Measurements from ENCODE around the gene EXOG. TPM values are rescaled to one million over a fixed set of nuclear protein-coding genes. Genes with fewer than 3 reads are reported as not detected.

Gene EXOG
- polyA plus RNA-seq, 3 donors: 11.4 to 16.0 (median 11.5) TPM

DNA sequence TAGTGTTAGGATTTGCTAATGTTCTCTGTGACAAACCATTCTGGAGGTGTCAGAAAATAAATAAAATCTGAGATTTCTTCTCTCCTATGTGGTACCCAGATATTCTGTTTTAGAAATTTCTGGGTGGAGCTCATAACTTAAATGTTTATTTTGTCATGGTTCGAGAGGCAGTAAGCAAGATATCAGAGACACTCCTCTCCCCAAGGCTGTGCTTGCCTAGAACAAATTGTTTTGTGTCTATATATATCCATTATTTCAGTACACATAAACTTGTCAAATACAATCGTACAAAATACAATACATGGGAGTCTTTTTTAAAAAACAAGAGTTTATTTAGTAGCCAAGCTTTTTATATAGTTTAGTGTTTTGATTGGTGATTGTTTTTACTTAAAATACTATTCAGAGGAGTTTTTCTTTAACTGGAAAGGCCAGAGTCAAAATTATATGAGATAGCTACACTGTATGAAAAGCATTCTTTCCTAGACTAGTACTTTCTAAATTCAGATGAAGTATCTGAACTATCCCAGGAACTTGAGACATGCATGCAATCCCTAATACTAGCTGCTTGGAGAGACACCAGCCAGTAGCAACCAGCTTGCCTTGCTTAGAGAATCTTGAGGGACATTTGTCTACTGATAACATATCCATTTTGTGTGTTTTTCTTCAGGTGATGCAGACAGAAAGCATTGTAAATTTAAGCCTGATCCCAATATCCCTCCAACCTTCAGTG, 4.7 kb downstream of the EXOG start:
- no peak for DNase-seq (ENCODE audit: low read depth in 3 of 3, low spot score in 2 of 3)

GRCh38 chr3:38507120-38507519, 11.0 kb downstream of the EXOG start:
- DNase-seq (ENCODE audit: low read depth in 3 of 3, low spot score in 2 of 3): no peak

DNA sequence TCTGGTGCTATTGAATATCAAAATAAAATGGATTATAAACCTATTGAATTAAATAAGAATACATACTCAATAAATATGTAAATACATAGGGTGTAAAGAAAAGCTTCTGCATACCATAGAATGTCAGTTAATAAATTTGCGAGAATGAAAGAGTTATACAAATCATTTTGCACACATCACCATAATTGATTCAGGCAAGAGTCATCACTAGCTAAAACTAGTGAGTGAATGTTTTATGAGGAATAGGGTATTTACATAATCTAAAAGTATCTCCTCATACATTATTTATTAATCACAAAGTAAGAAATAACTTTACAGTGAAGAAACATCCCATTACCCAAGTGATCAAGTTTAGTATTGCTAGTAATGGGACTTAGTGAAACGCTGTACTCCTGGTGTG, 13.6 kb downstream of the EXOG start:
- no peak for DNase-seq (ENCODE audit: low read depth in 3 of 3, low spot score in 2 of 3)

DNA sequence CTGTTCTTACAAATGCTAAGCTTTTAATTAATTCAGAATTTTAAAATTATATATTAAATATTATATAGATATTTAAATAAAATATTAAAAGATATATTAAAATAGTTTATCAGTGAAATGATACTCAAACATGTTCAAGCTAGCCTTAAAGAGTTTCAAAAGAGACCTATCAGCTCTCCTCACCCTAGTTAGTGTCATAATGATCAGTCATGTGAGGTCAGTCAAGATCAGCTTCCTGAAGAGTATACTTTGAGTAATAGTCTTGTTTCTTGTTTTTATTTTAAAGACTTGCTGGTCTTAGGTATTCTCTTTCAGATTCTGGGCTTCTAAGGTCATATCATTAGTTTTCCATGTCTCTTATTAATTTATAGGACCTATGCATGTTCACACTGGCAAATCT, 14.5 kb downstream of the EXOG start:
- DNase-seq (ENCODE audit: low read depth in 3 of 3, low spot score in 2 of 3): no peak

DNA sequence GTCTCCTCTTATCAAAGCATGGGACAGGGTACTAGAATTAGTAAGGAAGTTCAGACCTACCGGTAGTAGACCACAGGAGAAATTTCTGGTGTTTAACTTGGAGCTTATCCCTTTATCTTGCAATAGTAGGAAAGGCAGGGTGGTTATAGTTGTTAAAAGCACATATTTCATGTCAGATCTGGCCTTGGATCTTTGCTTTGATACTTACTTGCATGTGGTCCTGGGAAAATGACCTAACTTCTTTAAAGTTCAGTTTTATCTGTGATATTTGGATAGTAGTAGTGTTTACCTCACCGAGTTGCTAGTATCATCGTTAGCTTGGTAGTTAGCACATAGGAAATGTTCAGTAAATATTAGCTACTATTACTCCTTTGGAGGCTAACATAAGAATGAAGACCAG, 15.4 kb downstream of the EXOG start:
- no peak for DNase-seq (ENCODE audit: low read depth in 3 of 3, low spot score in 2 of 3)

GRCh38 chr3:38515367-38515766, 19.2 kb downstream of the EXOG start:
- no peak for DNase-seq (ENCODE audit: low read depth in 3 of 3, low spot score in 2 of 3)

GRCh38 chr3:38516669-38517068, 20.5 kb downstream of the EXOG start:
- DNase-seq (ENCODE audit: low read depth in 3 of 3, low spot score in 2 of 3): no peak

GRCh38 chr3:38519000-38519399, 22.9 kb downstream of the EXOG start:
- DNase-seq (ENCODE audit: low read depth in 3 of 3, low spot score in 2 of 3): no peak

DNA sequence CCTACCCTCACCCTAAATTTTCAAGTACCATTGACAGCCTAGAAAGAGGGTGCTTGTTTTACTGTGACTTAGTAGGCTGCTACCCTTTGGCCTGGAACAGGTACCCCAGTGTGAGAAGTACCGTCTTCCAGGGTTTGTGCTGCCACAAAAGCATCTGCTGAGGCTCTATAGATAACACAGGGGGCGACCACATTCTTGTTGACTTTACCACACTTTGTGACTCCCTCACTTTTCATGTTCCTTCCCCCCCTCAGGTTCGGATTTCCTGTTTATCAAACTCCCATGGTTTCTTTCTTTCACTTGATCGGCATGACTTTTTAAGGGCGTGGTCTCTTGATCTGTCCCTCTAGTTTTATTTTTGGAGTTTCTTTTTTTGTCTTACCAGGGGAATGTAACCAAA, 23.5 kb downstream of the EXOG start:
- no peak for DNase-seq (ENCODE audit: low read depth in 3 of 3, low spot score in 2 of 3)

GRCh38 chr3:38521391-38521987, 25.3 kb downstream of the EXOG start:
- DNase-seq (ENCODE audit: low read depth in 3 of 3, low spot score in 2 of 3): peak; percentile 44 to 56 (median 56)

GRCh38 chr3:38522002-38522401, 25.9 kb downstream of the EXOG start:
- DNase-seq (ENCODE audit: low read depth in 3 of 3, low spot score in 2 of 3): no peak

DNA sequence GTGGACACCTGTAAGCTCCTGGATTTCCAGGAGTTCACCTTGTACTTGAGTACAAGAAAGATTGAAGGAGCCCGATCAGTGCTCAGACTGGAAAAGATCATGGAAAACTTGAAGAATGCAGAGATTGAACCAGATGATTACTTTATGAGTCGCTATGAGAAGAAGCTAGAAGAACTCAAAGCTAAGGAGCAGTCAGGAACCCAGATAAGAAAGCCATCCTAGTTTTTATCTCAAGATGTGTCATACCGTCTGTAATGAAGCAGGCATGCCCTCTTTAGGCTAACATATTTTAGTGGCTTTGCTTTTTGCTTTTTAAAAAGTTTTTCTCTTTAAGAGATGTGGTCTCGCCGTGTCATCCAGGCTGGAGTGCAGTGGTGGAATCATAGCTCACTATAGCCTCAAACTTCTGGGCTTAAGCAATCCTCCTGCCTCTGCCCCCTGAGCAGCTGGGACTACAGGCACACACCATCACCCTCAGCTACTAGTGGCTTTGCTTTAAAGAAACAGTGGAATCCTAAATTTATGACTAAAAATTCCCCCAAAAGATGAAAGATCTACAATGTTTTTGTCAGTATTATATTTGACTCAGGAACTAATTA, 28.1 kb downstream of the EXOG start:
- DNase-seq (ENCODE audit: low read depth in 3 of 3, low spot score in 2 of 3): no peak

DNA sequence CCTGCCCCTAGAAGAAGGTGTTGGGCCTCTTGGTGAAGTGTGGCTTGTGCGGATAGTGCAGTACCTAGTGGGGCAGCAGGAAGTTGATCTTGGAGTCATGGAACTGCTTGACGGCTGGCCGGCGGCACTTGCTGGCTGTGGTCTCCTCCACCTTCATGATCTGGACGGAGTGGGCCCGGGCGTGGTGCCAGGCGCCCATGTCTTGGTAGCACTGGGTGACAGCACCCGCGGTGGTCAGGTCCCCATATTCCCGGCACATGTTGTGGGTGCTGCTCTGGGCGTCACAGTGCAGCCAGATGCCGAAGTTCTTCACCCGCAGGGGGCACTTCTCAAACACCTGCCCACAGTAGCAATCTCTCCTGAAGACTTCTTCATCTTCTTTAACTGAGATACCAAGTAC, 30.7 kb downstream of the EXOG start:
- no peak for DNase-seq (ENCODE audit: low read depth in 3 of 3, low spot score in 2 of 3)

DNA sequence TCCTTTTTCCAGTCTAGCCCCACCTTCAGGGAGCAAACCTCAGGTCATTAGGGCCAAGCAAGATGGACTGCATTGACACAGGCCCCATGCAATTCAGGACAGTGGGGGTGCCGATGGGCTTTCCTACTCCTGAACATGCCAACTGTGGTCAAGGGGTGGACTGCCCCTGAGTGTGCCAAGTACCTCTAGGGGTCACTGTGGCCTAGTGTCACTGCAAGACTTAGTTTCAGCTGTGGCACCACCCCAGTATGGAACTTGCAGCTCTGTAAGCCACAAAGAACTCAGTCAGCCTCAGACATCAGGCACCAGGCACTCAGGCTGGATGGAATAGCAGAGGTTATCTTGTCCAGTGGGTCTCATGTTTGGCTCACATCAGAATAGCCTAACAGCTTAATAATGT, 32.3 kb downstream of the EXOG start:
- no peak for DNase-seq (ENCODE audit: low read depth in 3 of 3, low spot score in 2 of 3)

- no peak for DNase-seq (ENCODE audit: low read depth in 3 of 3, low spot score in 2 of 3)
These were observed 36.4 kb downstream of the EXOG start for GRCh38 chr3:38532529-38532928.

GRCh38 chr3:38533285-38533976, 37.3 kb downstream of the EXOG start:
- DNase-seq (ENCODE audit: low read depth in 3 of 3, low spot score in 2 of 3): no peak

DNA sequence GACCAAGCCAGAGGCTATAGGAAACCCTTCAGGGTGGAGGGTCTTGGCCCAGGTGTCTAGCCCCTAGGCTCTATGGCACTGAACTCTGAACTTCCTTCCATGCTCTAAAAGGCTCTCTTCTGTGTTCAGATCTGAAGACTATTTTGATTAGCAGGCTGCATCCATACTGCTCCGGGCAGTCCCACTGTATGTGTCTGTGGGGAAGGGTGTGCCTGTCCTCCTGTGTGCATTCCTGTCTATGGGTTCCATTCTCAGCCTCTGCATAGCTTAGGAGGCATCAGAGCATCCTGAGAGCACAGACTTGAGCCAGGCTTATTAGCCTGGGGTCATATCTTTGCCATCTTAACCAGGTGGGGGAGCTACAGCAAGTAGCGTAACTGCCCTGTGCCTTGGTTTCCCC, 38.0 kb downstream of the EXOG start:
- no peak for DNase-seq (ENCODE audit: low read depth in 3 of 3, low spot score in 2 of 3)

DNA sequence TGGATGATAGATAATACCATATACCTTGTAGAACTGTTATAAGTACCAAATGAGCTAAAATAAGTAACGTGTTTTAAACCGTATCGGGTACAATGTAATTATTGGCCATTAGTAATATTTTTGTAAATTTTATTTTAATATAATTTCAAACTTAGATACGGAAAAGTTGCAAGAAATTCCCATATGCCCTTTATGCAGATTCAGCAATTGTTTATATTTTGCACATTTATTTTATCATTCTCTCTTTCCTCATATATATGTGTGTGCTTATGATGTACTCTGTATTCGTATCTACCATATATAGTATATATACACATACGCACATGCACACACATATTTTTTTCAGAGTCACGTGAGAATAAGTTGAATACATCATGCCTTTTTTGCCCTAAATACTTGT, 38.5 kb downstream of the EXOG start:
- no peak for DNase-seq (ENCODE audit: low read depth in 3 of 3, low spot score in 2 of 3)

DNA sequence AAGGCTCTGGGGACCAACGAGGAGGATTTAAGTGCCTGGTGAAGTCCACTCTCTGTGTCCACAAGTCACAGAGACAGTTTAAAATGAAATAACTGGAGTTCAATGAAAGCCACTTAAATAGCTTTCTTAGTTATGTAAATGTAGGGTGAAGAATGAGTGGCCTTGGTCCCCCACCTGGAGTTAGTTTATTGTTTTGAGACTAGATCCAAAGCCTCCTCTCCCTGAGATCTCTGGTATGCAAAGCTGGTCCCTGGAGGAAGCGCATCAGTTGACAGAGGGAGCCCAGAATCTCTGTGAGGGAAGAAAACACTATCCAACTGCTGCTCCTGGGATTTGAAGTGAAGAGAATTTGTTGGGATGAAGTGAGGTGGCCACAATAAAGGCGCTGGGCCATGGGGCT, 40.5 kb downstream of the EXOG start:
- DNase-seq (ENCODE audit: low read depth in 3 of 3, low spot score in 2 of 3): no peak

GRCh38 chr3:38538773-38539353, 42.7 kb downstream of the EXOG start:
- DNase-seq (ENCODE audit: low read depth in 3 of 3, low spot score in 2 of 3): no peak

DNA sequence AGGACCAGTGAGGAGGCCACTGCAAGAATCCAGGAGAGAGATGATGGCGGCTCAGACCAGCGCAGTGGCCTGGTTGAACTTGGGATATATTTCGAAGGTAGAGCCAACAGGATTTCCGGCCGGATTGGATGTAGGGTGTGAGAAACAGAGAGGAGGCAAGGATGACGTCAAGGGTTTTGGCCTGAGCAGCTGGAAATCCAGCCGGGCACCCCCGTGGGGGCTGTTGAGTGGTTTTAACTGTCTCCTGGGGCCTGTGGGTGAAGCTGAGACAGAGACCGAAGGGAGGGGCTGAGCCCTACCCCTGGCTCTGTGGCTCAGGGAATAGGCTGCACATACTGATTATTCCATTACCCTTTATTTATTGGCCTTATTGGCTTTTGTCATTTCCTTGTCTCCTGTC, 45.7 kb downstream of the EXOG start:
- DNase-seq (ENCODE audit: low read depth in 3 of 3, low spot score in 2 of 3): no peak

Data from right renal cortex interstitium (tissue), 3 donors.